ENCODE data around the gene TMEM131L. TPM values are rescaled to one million over a fixed set of nuclear protein-coding genes. Genes with fewer than 3 reads are reported as not detected.

Gene TMEM131L
- total and polyA plus RNA-seq, 2 donors (not counting 3 experiments of a cell fraction or from before 2014, with no cell fraction given), result 7.7 to 21.2 TPM

DNA sequence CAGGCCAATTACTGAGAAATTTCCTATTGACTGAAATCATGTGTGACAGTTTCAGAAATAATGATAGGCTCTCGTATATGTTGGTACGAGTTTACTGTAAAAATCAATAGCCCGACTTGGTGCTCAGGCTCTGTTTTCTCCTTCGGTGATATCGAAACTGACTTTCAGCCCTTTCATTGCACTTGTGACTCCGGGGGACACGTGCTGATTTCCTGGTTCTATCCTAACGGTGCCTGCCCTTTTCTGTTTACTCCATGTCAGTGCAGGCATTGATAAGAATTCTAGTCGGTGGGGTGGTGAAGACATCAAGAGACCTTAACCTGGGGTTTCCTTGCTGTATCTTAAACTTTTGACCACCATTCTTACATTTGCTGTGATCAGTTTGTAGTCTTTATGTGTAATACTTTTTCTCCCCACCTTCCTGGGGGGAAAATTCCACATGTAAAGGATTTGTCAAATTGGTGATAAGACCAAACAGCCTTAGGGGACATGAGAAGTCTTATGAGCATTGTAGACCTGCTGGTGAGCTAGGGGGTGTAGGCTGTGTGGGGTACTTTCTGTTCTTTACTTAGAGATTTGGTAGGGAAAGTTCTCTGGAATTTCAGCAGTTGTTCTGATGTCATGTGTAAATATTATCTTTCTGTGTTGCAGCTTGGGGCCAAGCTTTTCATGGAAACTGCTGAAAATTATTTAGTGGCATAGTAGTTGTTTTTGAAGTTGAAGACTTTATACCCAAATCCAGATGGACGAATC lies 52.7 kb downstream of the TMEM131L start:
- H3K9me3 ChIP-seq (replicated peaks; ENCODE audit: control insufficient read depth, insufficient read depth, low read length), result no peaks in the 10 kb centered on the region
- TF ChIP-seq JUN (IDR thresholded peaks at IDR 0.05; ENCODE audit: borderline replicate concordance, insufficient read depth, insufficient read length, low read depth) (no peak), FOS (IDR thresholded peaks at IDR 0.05; ENCODE audit: borderline replicate concordance, insufficient read depth, low read length) (no peak), GATA2 (IDR thresholded peaks at IDR 0.05; ENCODE audit: insufficient read depth, insufficient read length, low read depth, low read length) (no peak), MYC (IDR thresholded peaks at IDR 0.05; ENCODE audit: low read depth, low read length) (no peak), POLR2A (IDR thresholded peaks at IDR 0.05; ENCODE audit: low read depth, low read length) (no peak), POLR2AphosphoS5 (IDR thresholded peaks at IDR 0.05; ENCODE audit: insufficient read depth, low read depth, low read length) (no peak), EZH2 (IDR thresholded peaks at IDR 0.05; ENCODE audit: borderline replicate concordance, low read depth, low read length, severe bottlenecking) (no peak), CTCF (IDR thresholded peaks at IDR 0.05; ENCODE audit: extremely low read depth in 1 of 2, insufficient read depth in 1 of 2, low read depth in 1 of 2, low read length in 2 of 2) (no peak)
- TF ChIP-seq, protein P1, sequence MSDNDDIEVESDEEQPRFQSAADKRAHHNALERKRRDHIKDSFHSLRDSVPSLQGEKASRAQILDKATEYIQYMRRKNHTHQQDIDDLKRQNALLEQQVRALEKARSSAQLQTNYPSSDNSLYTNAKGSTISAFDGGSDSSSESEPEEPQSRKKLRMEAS (IDR thresholded peaks at IDR 0.05; ENCODE audit: insufficient read depth, insufficient read length), result no peak
- no peaks in the 10 kb centered on the region for H4K20me1 ChIP-seq (replicated peaks; ENCODE audit: control insufficient read depth, extremely low read depth, insufficient read depth, low read length)
- no TSS peak for BruUV-seq (replicated peaks)
- dilution Hi-C loops (cut with MboI; ENCODE audit: extremely low pct_ligation_motif_present, low sequenced_read_pairs) (no loop called here), intact Hi-C loops (cut with micrococcal nuclease) (no loop called here)
- H3K36me3 ChIP-seq (ENCODE audit: control insufficient read depth in 2 of 2, extremely low read depth in 1 of 2, insufficient read depth in 2 of 2, low read length in 2 of 2), result no peaks in the 10 kb centered on the region
- H3K9ac ChIP-seq (replicated peaks; ENCODE audit: extremely low read depth, insufficient read depth, low read length), result no peak overlapping the region
- H3K27me3 ChIP-seq (ENCODE audit: control insufficient read depth in 2 of 2, insufficient read depth in 2 of 2, low read length in 2 of 2), result no peaks in the 10 kb centered on the region
- H3K9me1 ChIP-seq (replicated peaks; ENCODE audit: control insufficient read depth, extremely low read depth, insufficient read depth, low read length), result no peaks in the 10 kb centered on the region
- H3K4me2 ChIP-seq (ENCODE audit: insufficient read depth, low read length), result no peak overlapping the region
- no peak overlapping the region for H3K27ac ChIP-seq (ENCODE audit: insufficient read depth, low read depth, low read length)
- no peak overlapping the region for H3K4me3 ChIP-seq (replicated peaks in 1 of 3; ENCODE audit: insufficient read depth in 1 of 3, low read depth in 1 of 3, low read length in 3 of 3)
- POLR2A ChIA-PET, result no interaction called here
- CTCF ChIA-PET, result interaction anchor here (3.3 kb wide), 1 partner anchor 12 kb away, joined by 10 read pairs; no protein-coding TSS in a partner anchor
- peaks cover 7% of the 10 kb centered on the region for H3K4me1 ChIP-seq (ENCODE audit: control insufficient read depth, extremely low read depth, insufficient read depth, low read length)
- peaks cover 7% of the 10 kb centered on the region for H3K79me2 ChIP-seq (ENCODE audit: control insufficient read depth, insufficient read depth, low read length)
- no peak overlapping the region for H2AFZ ChIP-seq (ENCODE audit: low read depth, low read length)
- FAIRE-seq (no peak), DNase-seq (ENCODE audit: low read depth, low spot score) (no peak)

All from endothelial cell of umbilical vein (primary cell).